Posterior cingulate gyrus (tissue), 11 donors: Measurements from ENCODE around the gene ZNF599.

Experiments
- DNase-seq, 10 donors: peaks; one replicate each; pipeline versions ENCODE4 v3.0.0 to v3.0.0-alpha.2; 2020 to 2021; ENCODE audit warnings: mixed read lengths in 3 of 10
- intact Hi-C: fragments of 100-400 bp; cut with DNase I; formaldehyde crosslinking; loops from one replicate; pipeline ENCODE4 v1.15.1; 2023

The ZNF599 gene

GRCh38 chr19:34757441-34757840 lies 15.6 kb downstream of the ZNF599 start:
- intact Hi-C loops = no loop called here
- no peak for DNase-seq

DNA sequence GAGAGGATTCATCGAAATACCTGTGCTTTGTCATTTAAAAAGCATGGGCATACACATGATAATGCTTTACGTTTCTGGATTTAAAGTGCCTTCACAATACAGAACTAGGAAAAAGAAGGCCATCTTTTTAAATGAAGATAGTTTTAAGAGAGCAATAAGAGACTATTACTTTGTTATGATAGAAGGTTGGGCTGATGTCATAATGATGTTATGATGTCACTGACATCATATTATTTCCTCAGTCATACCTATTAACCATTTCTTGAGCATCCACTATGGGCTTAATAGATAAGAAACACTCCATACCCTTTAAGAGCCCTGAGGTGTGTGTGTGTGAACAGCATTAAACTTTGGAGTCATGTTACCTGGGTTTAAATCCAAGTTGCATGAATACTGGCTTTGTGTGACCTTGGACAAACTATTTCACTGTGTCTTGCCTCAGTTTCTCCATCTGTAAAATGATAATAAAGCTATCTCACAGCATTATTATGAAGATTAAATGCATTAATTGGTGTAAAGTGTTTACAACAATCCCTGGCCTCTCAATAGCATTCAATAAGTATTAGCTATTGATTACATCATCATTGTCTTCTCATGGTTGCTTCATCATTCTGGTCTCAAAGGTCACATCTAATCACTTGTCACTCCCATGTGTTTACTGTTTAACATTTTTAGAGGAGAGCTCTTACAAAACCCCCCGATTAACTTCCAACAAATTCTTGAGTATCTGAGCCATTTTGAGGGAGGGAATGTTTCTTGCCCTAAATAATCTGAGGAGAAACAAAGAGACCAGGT lies 27.9 kb downstream of the ZNF599 start:
- no peak for DNase-seq
- intact Hi-C loops = no loop called here

DNA sequence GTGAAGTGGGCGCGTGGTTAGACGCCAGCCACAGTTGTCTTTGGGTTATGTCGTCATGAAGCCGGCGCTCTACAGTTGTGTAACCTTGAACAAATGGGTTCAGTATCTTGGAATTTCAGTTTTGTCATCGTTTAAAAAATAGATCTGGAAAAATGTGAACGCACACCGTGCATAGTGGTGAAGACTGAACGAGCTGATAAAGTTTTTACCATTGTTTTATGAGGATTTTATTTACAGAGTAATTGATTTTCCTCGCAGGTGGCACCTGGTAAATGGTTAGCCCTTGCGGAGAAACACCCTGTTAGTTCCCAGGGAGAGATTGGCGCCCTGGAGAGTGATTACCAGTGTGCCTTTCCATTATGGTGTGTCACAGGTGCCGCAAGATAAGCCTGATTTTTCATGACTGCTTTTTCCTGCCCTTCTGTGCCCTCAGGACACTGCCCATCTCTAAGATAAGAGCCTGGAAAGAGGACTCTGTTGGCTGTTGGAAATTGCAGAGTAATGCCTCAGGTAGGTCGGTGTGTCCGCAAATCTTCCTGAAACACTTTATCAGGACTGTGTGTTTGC lies 38.4 kb downstream of the ZNF599 start:
- intact Hi-C loops = loop anchor here (1.0 to 5.0 kb wide), 2 partner anchors 38 to 57 kb away; partner anchors contain the start of genes SCGB2B2, ZNF302 and ZNF599
- DNase-seq = no peak

GRCh38 chr19:34733746-34734536 lies 39.1 kb downstream of the ZNF599 start, which contains the start of gene ZNF181:
TSS of gene ZNF181 (plus strand) at chr19:34734243. CDS start at chr19:34735038, 795 bp downstream.
- DNase-seq = peak; percentile 79 to 98 (median 89)
- intact Hi-C loops = loop anchor here (1.0 to 5.0 kb wide), 2 partner anchors 38 to 57 kb away; partner anchors contain the start of genes SCGB2B2, ZNF302 and ZNF599

DNA sequence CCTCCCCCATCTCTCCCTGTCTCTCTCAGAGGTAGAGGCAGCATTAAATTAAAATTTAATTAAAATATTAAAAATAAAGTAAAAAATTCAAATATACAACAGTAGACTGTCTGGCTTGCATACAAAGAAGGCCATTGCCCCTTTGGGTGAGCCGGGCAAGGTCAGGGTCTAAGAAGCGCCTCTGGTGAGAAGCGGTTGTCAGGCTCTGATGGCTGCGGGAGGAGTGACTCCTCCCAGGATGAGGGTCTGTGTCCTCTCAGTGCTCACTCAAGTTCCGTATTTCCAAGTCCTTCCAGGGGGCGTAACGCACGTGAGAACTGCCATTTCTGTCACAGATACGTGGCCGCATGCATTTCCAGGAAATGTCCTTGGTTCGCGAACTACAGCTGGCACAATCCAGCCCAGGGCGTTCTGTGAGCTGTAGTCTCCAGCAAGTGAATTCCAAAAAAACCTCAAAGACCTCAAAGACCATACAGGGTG lies 39.7 kb downstream of the ZNF599 start:
- DNase-seq = peak in 5 of 10 donors; percentile 31 to 83 (median 65)
- intact Hi-C loops = loop anchor here (5.0 kb wide), 1 partner anchor 39 kb away; the partner anchor contains the start of gene ZNF599

DNA sequence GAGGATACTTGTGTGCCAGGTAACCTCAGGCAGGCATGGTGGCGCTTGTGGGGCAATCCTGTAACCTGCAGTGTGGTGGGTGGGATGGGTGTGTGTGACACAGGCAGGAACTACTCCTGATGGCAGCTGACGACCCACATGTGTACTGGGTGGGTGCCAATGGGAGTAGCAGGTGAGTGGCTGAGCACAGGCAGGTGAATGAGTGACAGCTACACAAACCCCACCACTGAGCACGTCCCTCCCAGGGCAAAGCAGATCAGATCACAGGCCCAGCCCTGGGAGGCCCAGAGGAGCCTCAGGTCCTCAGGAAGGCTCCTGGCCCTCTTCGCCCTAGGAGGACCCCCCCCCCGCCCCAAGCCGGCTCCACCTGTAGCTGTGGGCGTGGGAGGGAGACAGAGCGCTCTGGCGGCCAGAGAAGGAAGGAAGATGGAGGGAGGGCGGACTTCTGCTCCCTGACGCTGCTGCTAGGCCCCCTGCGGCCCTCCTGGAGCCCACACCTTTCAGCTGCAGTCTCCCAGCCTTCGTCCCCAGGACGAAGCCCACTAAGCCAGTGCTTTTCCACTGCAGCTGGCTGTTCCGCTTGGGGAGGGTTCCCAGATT lies 40.3 kb downstream of the ZNF599 start:
- DNase-seq = peak in 1 of 10 donors; percentile 74
- intact Hi-C loops = loop anchor here (5.0 kb wide), 1 partner anchor 40 kb away; the partner anchor contains the start of gene ZNF599

DNA sequence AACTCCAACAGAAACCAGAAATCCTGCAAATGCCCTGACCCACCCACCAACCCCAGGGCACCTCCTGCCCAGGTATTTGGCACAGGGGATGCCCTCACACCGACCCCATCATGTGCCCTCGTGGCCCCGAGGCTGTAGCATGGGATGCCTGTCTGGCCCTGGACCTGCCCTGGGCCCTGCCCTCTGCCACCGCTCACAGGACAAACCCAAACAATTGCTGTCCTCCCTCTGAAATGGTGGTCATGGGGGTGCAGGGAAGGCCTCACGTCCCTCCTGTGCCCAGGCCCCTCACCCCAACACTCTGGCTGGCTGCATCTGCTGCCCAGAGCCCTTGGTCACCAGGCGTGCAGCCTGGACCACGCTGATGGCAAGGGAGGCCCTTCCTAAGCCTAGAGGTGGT lies 41.1 kb downstream of the ZNF599 start:
- intact Hi-C loops = loop anchor here (5.0 kb wide), 1 partner anchor 40 kb away; the partner anchor contains the start of gene ZNF599
- peak in 1 of 10 donors; percentile 77 for DNase-seq

DNA sequence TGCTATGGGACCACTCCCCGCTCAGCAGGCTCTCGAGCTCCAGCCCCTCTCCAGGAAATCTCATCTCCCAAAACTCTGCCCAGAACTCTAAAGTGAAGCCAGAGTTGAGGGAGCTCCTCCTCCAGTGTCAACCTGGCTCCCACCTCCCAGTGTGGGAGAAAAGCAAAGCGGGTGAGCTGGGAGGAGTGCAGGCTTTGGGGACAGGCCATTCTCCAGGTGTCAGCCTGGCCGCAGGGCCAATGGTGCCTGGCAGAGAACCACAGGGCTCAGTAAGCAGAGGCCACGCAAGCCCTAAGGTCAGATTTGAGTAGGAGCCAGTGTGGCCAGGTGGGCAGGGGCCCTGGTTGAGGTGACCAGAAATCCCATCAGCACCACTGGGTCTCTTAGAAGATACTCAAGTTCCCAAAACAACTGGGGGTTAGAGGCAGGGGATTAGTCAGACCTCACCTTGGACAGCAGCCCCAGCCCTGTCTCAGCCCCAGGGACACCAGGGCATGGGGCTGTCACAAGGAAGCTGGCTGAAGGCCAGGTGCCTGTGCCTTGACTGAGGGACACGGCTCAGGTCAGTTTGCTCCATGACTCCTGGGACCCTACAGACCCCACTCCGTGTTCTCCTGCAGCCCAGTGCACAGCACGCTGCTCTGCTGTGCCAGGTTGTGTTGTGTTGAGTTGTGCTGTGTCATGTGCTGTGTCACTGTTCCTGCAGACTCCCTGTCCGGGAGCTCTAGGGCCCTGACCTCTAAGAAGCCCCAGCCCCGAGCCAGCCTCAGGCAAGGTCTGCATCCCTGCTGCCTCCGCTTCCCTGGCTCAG lies 41.8 kb downstream of the ZNF599 start:
- peak in 1 of 10 donors; percentile 76 for DNase-seq
- intact Hi-C loops = loop anchor here (5.0 kb wide), 1 partner anchor 41 kb away; the partner anchor contains the start of gene ZNF599

GRCh38 chr19:34725400-34725799 lies 47.6 kb downstream of the ZNF599 start:
- intact Hi-C loops = no loop called here
- DNase-seq = no peak

DNA sequence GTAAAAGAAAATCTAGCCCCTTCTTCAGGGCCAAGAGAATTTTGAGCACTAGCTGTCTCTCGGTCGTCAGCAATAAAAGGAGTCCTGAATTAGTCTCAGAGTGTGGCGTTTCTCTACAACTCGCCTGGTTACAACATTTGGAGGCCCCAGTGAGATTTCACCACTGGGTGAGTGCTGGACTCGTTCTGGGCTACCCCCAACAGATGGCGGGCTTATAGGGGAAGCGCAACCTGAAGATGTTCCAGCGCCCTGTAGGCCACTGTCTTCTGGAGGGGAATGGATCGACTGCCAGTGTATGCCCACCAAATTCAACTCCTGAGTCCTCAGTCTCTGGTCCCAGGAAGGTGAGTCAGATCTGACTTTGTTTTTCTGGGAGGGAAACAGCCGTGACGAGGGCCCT lies 50.7 kb downstream of the ZNF599 start:
- no peak for DNase-seq
- intact Hi-C loops = no loop called here

- no peak for DNase-seq
- intact Hi-C loops = loop anchor here (10.0 kb wide), 1 partner anchor 941 kb away; no protein-coding TSS in a partner anchor
Observed at GRCh38 chr19:34715357-34715756, 57.7 kb downstream of the ZNF599 start.

- intact Hi-C loops = loop anchor here (2.0 to 10.0 kb wide), 2 partner anchors 156 to 938 kb away; no protein-coding TSS in a partner anchor
- no peak for DNase-seq
Observed at GRCh38 chr19:34713262-34713637, 59.8 kb downstream of the ZNF599 start.

DNA sequence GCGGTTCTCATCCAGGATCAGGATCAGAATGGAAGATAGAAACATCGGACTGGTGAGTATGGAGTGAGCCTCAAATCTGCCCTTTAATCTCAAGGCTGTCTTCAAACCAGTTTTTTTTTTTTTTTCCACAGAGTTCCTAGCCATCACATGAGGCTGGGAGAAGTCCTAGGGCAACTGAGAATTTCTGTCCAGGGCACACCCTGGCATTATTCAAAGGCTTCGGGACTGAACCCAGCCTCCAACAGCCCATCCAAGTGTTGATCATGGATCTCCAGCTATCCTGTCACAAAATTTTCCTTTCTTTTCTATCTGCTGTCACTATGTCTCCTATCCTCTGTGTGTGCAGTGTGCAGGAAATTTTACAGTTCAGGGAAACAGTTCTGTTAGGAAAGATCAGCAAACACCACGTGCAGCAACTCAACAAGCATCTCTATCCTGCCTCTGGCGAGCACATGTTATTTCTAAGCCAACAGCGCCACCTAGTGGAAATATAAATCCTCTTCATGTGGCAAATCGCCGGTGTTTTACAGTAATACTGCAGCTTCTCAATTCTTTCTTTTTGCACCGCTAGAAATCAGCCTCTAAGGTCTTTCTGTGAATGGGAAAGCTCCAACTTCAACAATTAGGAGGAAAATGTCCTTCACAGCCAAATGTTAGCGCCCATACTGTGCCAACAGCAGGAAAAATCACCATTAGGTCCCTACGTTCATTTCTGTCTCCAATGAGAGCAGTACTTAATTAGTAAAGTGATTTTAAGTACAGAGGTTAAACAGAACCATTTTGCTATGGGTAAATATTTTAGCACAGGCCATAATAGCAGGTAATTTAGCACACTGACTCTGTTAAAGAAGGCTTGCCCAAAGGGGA lies 60.4 kb downstream of the ZNF599 start:
- intact Hi-C loops = loop anchor here (1.0 to 10.0 kb wide), 4 partner anchors 73 to 938 kb away; no protein-coding TSS in a partner anchor
- DNase-seq = peak in 4 of 10 donors; percentile 18 to 50 (median 33)

DNA sequence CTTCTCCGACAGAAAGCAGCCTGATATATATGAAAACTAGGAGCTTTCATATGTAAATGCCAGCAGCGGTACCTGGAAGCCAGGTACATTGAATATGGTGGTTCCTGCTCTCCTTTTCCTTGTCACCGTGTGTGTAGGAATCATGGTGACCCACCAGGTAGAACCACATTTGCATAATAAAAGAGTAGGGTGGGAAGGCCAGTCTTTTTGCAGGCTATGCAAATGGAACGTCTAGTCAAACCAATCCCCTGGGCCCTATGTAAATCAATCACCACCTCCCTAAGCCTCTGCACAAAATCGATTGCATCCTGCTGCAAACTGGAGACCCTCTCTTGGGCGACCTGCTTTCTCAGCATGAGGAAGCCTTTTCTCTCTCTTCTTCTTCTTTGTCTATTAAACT lies 61.1 kb downstream of the ZNF599 start:
- intact Hi-C loops = loop anchor here (1.0 to 10.0 kb wide), 4 partner anchors 73 to 937 kb away; no protein-coding TSS in a partner anchor
- DNase-seq = no peak
